Right renal cortex interstitium (tissue), 3 donors: ENCODE results near the gene NHS. TPM values are rescaled to one million over a fixed set of nuclear protein-coding genes. Genes with fewer than 3 reads are reported as not detected.
A peak's percentile ranks its signal among the peaks of the same experiment; 100 is the strongest.

Experiments used
- DNase-seq, 3 donors: peaks; one replicate each; pipeline ENCODE4 v3.0.0-alpha.2; 2013; ENCODE audit warnings: low read depth in 3 of 3, low spot score in 2 of 3
- polyA plus RNA-seq, 3 donors: library from polyadenylated mRNA; unstranded; fragments of 120-200 nt; gene quantifications; one replicate each; pipeline ENCODE4 v1.2.1, GENCODE V29; 2013; ENCODE audit not compliant: insufficient read length in 3 of 3

Gene NHS
- polyA plus RNA-seq, 3 donors, result 14.0 to 20.2 (median 17.7) TPM

DNA sequence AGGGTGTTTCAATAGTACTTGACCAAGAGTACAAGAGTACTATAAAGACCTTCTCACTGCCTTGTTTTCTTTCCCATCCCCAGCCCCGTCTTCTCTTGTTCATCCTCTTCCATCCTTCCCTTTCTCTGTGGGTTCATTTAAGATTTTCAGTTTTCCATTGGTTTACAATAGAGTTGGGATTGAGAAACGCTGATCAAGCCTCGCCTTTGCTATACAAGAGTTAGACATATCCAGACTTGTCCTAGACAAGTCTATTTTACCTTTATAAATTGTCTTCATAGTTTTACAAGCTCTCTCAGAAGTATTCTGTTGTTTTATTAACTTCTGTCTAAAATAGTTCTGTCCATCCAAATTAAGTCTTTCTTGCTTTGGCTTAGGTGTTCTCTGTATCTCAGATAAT lies 332.7 kb downstream of the NHS start:
- no peak for DNase-seq

DNA sequence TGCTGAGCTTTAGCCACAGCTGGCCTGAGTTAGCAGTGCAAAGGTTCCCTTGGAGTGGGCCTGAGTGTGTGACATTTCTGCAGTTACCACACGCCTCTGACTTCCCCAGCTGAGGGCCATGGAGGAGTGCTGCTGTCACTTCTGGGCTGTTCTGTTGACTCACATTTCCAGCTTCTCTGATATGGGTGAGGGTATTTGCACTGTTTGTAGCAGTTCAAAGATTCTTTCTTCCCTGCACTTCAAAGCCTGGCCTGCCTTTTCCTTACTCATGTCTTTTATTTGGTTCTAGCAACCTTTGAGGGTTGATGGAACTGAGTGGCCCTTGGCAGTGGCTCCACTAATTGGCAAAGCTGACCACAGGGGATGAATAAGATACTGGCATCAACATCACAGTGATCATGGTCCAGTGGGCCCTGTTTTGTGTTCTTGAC lies 335.9 kb downstream of the NHS start:
- no peak for DNase-seq

DNA sequence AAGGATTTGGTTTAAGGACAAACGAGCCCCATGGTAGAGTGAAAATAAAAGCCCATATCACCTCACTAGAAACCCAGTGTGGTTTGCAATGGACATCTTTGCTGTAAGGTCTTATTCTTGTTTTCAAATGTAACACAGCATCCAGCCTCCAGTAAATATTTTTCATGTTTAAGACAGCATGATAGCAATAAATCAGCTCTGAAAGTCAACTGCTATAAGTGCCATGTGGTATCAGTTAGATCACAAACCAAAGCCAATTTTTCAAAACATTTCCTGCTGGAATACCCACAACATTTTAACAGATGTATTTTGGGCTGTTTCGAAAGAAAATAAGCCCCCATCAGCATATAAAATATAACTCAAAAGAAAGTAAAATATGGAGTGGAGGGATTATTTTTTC lies 338.3 kb downstream of the NHS start:
- no peak for DNase-seq

DNA sequence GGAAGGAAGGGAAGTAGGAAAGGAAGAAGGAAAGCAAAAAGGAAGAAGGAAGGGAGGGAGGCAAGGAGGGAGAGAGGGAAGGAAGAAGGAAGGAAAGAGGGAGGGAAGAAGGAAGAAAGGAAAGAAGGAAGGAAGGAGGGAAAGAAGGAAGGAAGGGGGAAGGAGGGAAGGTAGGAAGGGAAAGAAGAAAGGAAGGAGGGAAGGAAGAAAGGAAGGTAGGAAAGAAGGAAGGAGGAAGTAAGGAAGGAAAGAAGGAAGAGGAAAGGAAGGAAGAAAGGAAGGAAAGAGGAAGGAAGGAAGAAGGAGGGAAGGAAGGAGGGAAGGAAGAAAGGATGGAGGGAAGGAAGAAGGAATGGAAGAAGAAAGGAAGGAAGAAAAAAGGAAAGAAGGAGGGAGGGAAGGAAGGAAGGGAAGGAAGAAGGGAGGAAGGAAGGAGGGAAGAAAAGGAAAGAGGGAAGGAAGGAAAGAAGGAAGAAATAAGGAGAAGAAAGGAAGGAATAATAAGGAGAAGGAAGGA lies 343.7 kb downstream of the NHS start:
- DNase-seq, result no peak

DNA sequence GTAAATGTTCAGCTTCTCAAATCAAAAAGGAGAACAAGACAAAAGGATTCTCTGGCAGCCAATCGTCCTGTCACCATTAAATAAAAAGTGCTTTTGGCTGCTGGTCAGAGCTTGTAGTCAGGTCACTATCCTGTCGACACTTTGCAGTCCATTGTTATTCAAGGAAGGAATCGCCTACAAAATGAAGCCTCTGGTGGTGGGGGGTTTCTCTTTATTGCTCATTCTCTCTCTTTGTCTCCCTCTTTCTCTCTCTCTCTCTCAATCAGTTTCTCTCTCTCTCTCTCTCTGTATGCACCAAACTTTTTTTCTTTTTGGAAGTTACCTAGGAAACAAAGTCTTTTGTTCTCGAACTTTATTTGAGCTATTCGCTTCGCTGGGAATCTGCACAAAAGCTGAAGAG lies 344.7 kb downstream of the NHS start:
- no peak for DNase-seq

GRCh38 chrX:17721715-17722114 lies 346.7 kb downstream of the NHS start:
- DNase-seq, result no peak

DNA sequence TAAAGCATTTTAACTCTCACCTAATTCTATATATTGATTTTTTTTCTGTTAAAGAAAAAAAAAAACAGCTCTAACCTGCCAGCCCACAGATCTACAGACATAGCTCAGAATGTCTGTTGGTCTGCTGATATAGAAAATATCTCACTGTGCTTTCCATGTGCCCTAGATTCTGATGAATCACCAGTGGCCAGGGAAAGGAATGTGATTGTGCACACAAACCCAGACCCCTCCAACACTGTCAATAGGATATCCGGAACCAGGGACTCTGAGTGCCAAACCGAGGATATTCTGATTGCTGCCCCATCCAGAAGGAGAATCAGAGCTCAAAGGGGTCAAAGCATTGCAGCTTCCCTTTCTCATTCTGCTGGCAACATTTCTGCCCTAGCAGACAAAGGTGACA lies 350.2 kb downstream of the NHS start:
- DNase-seq, result no peak

DNA sequence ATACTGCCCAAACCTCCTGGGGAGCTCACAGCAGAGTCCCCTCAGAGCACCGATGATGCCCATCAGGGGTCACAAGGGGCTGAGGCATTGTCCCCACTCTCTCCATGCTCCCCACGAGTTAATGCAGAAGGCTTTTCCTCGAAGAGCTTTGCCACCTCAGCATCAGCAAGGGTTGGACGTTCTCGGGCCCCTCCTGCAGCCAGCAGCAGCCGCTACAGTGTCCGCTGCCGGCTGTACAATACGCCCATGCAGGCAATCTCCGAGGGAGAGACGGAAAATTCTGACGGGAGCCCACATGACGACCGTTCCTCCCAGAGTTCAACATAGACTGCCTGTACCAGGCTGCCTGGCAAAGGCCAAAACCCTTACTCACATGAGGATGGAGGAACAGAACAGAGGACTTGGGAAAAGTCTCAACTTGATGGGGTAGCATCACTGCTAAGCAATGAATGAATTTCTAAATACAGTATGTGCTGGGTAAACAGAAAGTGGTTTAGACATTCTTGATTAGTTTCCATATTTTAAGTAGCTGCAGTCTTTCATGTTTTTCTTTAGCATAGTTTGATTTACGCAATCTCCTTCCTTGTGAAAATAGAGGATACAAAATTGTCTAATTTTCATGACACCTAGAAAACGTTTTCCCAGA lies 357.3 kb downstream of the NHS start:
- DNase-seq, result no peak

DNA sequence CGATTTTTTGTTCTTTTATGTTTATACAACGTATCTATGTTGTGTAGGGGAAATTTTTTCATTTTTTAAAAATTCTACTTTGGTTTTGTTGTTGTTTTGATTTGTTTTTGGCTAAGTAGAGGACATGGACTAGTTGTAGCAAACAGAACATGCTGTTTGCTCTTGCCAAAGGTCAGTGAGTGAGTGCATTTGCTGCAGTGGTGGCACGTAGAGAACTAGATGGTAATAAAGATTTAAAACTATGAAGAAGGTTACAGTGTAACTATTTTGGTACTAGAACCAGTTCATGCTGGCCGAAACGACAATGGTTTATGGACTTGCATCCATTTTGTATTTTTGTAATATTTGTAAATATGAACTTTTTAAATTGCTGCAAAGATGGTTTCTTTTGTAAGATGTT lies 360.4 kb downstream of the NHS start:
- DNase-seq, result no peak

GRCh38 chrX:17736478-17736855 lies 361.5 kb downstream of the NHS start:
- DNase-seq, result no peak

GRCh38 chrX:17736856-17737709 lies 362.1 kb downstream of the NHS start, which contains the start of gene SCML1:
Gene SCML1, plus strand, starts transcription at chrX:17737493. Its CDS starts 6,694 bp downstream, at chrX:17744187.
- peak; percentile 86 to 91 (median 87) for DNase-seq

DNA sequence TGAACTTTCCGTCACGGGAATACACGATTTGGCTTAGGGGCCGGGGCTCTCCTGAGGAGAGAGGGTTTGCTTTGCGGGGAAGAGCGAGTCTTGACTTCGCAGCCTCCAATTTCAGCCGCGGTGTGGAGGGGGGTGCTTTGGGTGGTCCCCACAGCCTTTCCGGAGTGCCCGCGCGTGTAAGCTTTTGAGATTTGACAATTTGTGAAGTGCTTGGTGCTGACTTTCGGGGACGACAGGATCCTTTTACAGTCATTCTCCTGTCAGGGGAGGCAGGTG lies 362.6 kb downstream of the NHS start:
- no peak for DNase-seq

GRCh38 chrX:17737986-17738713 lies 363.1 kb downstream of the NHS start:
- peak in 1 of 3 donors; percentile 23 for DNase-seq

- DNase-seq, result no peak
Measured at GRCh38 chrX:17738737-17739535, 363.9 kb downstream of the NHS start.

GRCh38 chrX:17740137-17741122 lies 365.4 kb downstream of the NHS start:
- no peak for DNase-seq

DNA sequence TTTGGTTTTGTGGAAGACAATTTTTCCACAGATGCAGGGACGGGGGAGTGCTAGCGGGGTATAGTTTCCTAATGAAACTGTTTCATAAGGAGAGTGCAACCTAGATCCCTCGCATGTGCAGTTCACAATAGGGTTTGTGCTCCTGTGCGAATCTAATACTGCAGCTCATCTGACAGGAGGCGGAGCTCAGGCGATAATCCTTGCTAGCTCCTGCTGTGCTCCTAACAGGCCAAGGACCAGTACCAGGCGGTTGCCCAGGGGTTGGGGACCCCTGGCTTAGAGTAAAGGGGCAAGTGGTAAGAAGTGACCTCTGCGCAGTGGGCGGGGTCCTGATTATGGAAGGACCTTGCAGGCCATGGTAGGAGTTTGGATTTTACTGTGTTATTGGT lies 366.1 kb downstream of the NHS start:
- DNase-seq, result no peak

DNA sequence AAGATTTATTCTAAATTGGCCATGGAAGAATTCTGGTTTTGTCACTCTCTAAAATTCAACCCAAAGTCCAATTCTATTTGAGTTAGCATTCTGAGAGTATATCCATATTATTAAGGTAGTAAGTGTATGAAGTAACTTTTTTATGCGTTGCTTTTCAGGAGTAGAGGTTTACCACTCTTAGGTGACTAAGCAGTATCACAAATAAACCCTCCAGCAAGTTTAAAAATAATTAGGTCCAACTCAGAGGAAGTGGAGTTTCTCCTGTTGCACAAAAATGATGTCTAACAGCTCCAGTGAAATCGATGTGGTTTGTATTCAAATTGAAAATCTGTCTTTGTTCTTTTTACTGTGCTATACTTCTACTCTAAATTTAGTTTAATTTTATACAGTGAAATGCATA lies 368.9 kb downstream of the NHS start:
- DNase-seq, result no peak

- DNase-seq, result no peak
Measured at GRCh38 chrX:17744896-17745523, 370.0 kb downstream of the NHS start.

- DNase-seq, result no peak
Measured at GRCh38 chrX:17747692-17748091, 372.7 kb downstream of the NHS start.
